HG03520 (cell line): ENCODE data around the gene WWC1.
A peak's percentile ranks its signal among the peaks of the same experiment; 100 is the strongest.

ENCODE experiments used
- ATAC-seq: cut with Tn5 transposase; IDR thresholded peaks from one replicate; pipeline ENCODE4 v1.9.1; 2021; ENCODE audit warnings: mild to moderate bottlenecking, moderate library complexity; ENCODE audit not compliant: unreplicated experiment

The WWC1 gene

DNA sequence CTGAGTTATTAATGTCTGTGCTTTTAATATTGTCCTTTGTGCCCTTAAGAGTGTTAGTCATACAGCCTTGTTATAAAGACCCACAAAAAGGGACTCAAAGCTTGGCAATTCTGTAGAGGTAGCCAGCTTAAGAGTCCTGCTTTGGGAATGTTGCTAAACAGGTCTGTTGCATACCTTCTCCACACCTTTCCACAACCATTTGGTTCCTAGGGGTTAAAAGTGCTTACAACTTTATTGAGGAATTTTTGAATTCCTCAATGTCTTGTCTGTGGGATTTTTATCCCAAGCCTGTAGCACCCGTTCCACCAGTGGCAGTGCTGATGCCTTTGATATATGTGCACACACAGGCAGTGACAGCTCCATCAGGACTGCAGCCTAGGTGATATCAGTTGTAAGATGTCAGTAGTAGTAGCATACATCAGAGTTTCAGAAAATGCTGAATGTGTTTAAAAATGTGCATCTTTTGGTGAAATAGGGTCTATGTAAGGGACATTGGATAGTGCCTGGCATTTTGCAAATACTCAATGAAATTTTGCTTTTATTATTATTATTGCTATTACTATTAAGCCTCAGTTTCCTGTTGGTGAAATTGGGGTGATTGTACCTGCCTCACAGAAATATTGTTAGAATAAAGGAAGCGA, 68.5 kb downstream of the WWC1 start:
- no peak for ATAC-seq

DNA sequence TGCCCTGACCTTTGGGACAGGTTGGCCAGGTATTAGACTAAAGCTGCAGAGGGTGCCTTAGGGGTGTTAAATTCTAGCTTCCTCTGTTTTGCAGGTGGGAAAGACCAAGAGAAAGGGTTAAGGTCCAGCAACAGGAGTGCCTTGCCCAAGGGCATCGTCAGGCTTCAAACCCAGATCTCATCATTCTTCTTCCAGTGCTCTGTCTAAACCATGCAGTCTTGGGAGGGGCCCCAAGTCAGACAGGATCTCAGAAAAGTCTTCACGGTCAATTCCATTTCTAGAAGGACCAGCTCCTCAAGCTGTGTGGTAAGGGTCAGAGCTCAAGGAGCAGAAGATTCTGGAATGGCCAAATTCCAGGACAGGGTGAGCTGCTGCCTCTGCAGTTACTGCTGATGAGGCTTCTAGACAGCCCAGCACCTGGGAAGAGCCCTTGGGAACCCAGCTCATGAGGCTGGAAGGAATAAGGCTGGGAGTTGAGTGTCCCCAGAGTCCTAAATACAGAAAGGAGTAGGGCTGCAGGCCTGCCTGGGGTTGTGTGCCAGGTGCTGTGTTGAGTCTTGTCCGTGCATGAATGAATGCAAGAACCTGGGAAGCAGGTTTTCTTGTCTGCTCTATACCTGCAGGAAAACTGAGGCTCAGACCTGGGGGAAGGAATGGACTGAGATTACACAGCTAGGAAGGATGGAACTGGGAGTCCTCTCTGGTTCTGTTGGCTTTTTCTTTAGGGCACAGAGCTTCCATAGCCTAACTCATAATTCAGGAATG, 69.3 kb downstream of the WWC1 start:
- no peak for ATAC-seq

DNA sequence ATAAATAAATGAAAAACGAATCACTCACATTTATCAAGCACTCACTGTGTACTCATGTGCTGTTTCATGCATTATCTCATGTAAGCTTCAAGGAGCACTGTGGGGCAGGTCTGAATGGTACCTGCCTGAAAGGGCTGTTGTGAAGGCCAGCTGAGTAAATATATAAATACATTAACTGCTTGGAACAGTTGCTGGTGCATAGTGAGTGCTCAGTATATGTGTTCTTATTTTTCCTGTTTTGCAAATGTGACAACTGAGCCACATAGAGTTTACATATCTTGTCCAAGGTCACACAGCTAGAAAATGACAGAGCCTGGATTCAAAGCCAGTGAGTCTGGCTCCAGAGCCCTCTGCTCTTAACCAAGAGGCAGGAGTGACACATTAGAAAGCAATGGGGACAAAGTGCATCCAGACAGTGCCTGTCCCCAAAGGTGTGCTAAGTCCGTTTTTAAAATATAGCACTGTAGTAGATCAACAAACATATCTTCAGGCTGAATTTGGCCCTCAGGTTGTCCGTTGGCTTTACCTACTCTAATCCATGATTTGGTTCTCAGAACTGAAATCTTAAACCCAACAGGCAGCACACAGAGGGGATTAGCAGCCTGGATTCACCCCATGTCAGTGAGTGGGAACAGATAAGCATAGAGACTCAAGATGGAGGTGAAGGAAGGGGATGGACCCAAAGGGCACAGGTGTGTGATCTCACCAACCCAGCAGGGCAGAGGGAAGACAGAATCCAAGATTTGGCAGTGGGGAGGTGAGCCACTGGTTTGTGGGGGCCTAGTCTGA, 70.8 kb downstream of the WWC1 start:
- ATAC-seq, result no peak

DNA sequence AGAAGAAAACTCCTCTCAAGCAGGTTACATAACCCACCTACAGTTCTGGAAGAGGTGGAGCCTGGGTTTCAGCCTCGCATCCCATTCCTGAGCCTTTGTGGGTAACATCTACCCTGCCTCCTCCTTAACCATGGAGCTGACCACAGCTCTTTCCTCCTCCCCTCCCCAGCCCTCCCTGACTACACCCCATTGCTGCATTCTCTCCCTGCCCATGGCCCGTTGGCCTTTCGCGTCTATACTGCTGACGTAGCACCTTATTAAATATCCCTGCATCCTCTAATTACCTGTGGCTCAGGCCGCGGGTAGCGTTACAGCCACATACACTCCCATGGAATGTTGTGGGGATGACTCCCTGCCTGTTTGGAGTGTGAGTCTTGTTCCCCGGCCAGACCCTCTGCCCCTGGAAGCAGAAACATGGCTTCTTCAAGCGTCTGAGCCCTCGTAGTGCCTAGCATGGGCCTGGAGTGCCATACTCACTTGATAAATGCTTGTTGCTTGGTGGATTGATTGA, 72.8 kb downstream of the WWC1 start:
- ATAC-seq, result no peak

DNA sequence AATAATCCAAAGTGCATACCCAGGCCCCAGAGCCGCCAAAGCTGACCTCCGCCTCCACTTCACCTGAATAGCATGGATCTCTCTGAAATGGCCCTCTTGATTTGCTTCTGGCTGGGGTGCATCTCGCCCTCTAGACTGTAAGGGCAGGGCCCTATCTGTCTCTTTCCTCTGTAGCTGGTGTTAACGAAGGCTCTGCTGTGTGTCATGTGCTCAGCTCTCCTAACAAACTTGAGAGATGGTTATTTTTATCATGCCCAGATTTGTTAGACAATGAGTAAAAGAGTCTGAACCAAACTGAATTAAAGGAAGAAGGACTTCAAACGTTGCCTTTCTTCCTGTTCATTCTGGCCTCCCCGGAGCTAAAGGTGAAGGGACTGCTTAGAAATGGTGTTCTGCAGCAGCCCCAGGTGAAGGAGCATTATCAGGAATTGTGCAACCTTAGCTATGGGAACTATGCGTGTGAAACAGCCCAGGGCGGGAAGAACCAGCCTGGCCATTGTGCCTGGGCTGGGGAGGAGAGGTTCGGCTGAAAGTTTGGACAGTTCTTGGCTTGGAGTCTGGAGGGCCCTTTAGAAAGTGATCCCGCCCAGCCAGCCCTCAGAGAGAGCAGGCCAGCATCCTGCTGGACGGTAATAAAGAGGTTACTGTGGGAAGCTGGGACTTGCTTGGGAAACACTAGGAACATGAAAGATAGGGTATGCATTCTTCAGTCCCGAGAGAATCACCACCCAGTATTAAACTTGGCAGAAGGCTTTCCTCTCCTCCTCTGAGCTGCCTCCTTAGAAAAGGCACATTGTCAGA, 73.5 kb downstream of the WWC1 start:
- no peak for ATAC-seq

DNA sequence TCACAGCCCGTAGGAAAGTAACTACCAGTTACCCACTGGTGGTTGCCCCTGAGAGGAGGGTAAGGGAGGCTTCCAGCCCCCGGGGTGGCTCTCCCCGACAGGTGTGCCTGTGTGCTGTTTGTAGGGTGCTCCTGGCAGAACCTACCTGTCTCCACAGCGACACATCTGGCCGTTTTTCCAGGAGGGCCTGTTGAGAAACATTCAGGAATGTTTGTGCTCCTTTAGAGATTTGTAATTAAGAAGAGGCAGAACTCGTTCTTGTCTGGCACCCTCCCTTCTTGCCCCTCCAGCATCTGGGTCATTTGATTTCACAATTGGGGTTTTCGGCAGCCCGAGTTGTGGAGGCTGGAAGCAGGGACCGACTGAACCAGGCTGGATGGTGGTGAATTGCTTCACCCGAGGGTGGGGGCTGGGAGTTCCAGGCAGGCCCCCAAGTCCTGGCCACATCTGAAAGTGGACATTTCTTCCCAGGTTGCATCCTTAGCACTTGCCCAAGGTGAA, 74.2 kb downstream of the WWC1 start:
- no peak for ATAC-seq

DNA sequence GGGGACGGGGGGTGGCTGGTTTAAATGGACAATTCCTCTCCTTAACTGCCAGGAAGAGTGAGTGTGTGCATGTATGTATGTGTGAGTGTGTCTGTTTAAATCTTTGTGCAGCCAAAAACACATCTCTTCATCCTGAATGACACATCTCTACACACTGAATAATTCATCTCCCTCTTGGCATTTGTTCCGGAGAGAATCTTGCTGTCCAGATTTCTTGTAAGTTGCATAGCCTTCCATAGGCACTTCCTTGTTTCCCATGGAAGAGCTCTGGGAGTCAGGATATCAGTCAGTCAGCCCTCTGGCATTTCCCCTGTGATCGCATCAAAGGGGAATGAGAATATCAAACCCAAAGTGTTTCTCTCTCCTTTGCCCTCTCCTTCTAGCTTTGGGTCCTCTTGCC, 74.7 kb downstream of the WWC1 start:
- ATAC-seq, result no peak

DNA sequence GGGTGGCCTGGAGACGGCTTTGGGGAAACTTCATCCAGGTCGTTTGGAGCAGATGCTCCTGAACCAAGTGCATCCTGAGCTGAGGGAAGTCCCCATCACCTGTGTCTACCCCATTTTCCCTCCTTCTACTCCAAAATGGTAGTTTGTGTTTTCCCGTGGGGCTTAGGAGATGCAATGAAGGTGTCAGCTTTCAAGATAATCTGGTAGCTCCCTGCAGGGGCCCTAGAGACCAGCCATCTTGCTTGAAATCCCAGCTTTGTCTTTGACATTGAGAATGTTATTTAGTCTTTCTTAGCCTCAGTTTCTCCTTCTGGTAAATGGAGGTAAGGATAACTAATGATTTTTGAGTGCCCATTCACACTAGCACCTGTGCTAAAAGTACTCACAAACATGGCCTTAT, 77.4 kb downstream of the WWC1 start:
- ATAC-seq, result no peak

DNA sequence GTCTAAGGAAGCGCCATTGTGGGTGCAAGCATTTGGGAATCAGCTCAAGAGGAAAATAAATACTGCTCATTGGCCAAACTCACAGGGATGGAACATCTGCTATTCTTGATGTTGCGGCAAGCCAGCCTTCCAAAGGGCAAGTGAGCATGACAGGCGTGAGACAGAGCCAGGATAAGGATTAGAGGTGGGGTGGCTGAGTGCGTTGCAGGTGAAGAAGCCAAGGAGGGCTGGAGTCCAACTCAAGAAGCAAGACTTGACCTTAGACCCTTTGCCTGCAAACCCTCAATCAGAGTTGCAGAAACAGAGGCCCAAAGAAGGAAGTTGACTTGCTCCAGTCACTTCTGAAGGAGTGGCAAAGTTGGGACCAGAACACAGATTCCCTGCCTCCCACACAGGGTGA, 79.4 kb downstream of the WWC1 start:
- no peak for ATAC-seq

DNA sequence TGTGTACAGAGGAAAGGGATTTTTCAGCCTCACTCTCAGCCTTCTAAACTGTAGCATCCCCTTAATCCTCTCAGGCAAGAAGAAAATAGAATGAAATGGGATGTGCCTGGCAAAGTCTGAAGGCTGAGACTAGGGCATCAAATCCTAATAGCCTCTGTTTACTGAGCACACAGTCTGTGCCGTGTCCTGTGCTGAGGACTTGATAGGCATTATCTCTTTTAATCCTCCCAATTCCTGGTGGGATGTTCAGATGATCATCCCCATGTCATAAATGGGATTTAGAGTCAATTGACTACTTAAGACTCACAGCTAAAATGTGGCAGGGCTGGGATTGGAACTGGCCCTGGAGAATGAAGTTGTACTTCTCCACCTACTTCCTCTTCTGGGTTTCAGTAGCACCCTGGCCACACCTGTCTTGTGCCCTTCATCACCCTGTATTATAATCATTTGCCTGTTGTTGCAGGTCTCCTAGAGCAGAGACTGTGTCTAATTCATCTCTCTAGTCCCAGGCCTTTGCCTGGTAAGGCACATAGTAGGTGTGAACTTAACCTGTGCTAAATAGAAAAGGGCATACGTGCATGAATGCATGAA, 81.0 kb downstream of the WWC1 start:
- peak; percentile 61 for ATAC-seq

DNA sequence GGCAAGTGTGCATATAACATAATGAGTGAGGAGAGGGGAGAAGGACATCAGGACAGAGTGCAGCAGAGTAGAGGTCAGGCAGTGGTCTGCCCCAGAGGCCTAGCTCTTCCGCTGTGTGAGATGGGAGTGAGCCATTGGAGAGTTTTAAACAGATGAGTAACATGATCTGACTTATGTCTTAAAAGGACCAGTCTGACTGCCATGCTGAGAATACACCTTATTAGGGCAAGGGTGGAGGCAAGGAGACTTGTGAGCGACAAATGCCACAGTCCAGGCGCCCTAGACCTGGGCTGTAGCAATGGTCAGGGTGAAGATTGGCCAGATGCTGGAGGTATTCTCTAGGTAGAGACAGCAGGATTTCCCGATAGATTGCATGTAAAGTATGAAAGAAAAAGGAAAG, 83.1 kb downstream of the WWC1 start:
- no peak for ATAC-seq

DNA sequence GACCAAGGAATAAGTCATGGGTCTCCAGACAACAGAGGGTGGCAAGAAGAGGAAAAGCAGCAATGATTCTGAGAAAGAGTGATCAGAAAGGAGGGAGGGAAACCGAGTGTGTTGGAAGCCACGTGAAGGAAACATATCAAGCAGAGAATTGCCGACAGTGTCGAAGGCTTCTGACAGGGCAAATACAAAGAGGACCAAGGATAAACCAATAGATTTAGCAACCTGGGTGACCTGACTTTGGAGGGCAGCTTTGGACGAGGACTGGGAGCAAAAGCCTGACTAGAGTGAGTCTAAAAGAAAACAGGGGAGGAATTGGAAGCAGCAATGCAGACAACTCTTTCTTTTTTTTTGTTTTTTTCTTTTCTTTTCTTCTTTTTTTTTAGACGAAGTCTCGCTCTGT, 83.8 kb downstream of the WWC1 start:
- ATAC-seq, result no peak

DNA sequence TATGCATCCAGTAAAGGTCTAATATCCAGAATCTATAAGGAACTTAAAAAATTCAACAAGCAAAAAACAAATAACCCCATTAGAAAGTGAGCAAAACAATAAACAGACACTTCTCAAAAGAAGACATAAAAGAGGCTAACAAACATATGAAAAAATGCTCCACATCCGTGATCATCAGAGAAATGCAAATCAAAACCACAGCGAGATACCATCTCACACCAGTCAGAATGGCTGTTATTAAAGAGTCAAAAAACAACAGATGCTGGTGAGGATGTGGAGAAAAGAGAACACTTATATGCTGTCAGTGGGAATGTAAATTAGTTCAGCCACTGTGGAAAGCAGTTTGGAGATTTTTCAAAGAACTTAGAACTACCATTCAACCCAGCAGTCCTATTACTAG, 86.1 kb downstream of the WWC1 start:
- no peak for ATAC-seq

DNA sequence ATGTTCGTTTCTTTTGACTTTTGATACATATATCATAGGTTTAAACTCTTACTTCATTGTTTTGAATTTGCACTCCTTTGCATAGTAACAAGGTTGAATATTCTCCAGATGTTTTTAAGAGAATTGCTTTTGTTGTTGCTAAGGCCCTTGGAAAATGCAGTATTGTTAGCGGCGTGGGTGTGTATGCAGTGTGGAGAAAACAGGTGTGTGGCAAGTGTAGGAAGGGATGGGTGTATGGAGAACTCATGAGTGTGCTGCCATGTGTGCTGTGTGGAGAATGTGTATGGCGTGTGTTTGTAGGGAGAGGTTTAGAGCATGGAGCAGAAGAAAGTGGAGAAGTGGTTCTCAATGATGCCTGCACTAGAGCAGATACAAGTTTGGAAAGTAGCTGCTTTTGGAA, 87.3 kb downstream of the WWC1 start:
- ATAC-seq, result no peak

DNA sequence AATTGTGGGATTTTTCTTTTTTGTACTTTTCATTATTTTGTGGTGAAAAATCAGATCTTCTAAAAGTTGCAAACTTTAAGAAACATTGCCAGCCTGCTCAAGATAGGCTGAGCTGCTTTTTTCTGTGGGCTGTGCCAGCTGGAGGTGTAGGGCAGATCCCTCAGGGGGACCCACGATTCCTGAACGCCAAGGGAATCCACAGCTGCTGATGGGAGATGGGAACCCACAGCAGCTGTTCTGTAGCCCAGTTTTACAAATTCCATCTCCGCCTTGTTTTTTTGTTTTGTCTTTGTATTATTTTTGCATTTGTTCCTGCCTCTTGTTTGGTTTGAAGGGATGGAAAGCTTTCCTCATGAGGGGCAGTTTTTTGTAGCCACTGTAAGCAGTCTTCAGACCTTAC, 91.0 kb downstream of the WWC1 start:
- ATAC-seq, result no peak

DNA sequence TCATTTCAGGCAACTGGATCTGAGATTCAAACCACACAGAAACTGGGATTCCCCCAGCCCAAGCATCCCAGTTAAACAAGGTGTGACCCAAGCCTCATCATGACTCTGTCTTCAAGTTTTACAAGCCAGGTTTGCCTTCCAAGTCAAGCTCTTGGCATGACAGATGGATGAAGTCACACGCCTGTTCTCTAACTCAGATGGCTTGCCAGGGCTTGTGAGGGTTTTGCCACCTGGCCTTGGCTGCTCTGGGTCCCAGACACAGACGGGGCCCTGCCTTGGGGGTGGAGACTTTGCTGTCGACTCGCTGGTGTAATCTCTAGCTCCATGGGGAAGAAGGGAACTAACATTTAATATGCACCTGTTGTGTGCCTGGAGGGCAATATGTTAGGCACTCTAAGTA, 99.0 kb downstream of the WWC1 start:
- no peak for ATAC-seq

DNA sequence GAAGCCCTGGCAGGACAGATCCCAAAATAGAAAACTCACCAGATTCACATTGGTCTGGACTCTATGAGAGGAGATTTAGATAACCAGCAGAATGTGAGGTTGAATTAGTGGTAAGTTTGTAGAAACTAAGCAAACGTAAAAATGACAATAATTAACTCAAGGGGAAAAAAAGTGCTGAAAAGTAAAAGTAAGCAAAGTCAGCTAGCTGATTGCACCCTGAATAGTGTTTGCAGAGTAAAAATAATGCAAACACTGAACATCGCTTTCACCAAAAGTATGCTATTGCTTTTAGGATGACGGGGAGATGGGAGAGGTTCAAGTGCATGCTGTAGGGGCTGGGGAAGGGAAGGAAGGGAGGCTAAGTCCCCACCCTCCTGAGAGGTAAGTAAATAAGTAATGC, 102.3 kb downstream of the WWC1 start:
- no peak for ATAC-seq

DNA sequence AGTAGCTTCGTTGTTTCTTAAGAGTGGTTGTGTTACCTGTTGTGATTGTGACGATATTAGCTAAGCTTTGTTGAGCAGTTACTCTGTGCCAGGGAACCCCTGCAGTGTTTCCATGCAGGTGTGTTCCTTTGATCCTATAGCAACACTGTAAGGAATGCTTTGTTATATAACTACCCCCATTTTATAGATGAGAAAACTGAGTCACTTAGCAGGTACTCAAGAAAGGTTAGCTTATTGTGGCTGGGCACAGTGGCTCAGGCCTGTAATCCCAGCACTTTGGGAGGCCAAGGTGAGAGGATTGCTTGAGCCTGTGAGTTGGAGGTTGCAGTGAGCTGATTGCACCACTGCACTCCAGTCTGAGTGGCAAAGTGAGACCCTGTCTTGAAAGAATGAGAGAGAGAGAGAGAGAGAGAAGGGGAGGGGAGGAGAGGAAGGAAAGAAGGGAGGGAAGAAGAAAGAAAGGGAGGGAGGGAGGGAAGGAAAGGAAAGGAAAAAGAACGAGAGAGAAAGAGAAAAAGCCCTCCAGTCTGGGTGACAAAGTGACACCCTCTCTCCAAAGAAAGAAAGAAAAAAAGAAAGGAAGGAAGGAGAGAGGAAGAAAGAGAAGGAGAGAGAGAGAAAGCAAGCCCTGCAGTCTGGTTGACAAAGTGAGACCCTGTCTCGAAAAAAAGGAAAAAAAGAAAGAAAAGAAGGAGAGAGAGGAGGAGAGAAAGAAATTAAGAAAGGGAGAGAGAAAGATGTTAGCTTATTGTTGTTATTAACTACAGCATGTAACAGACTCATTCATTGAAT, 109.2 kb downstream of the WWC1 start:
- ATAC-seq, result no peak

DNA sequence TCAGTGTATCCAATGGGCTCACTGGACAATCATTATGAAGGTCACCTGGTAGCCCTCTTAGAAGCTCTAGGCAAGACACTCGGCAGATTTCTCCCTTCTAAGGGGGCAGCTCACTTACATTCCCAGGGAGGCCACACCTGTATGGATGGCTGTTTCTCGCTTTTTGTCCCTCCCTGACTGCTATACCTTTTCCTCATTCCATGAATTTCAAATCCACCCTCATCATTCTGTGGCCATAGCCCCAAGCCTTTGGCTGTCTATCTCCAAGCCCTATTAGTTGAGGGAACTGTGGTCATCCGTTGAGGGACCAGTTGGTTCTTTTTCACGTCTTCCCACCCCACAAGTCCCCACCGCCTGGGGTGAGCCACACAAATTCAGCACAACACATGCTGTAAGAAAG, 109.8 kb downstream of the WWC1 start:
- ATAC-seq, result no peak

DNA sequence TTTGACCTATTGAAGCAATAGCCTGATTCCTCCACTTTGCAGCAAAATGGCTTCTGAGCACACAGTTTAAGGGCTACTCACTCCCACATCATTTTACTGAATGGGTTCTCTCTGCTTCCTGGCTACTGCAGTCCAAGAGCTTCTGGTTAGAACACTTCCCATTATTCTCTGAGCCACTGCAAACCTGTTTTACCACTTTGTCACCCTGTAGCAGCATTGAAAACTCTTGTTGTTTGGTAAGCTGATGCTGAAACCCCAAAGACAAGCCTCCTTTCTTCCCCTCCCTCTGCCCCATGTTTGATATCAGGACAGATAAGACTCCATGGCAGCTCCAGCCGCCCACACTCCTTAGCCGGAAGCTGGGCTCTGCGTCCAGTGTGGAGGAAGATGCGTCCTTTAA, 110.4 kb downstream of the WWC1 start:
- no peak for ATAC-seq
